HG02610 (cell line): Measurements from ENCODE around the gene PLXDC2.
"Not testable (repeated sequence)": the region's sequence is repeated elsewhere in the genome, so short reads cannot be mapped to it uniquely, and the experiment has no call there.

ENCODE experiments used
- ATAC-seq: cut with Tn5 transposase; IDR thresholded peaks from one replicate; pipeline ENCODE4 v1.9.1; 2021; ENCODE audit warnings: mild to moderate bottlenecking, moderate library complexity; ENCODE audit not compliant: unreplicated experiment

The PLXDC2 gene

GRCh38 chr10:19967981-19968380, 151.7 kb downstream of the PLXDC2 start:
- ATAC-seq = no peak

GRCh38 chr10:19968745-19969144, 152.5 kb downstream of the PLXDC2 start:
- ATAC-seq = no peak

GRCh38 chr10:19970256-19970655, 154.0 kb downstream of the PLXDC2 start:
- no peak for ATAC-seq

- no peak for ATAC-seq
Observed at GRCh38 chr10:19970717-19971116, 154.5 kb downstream of the PLXDC2 start.

- ATAC-seq = no peak
Observed at GRCh38 chr10:19971343-19972052, 155.3 kb downstream of the PLXDC2 start.

GRCh38 chr10:19974138-19974537, 157.9 kb downstream of the PLXDC2 start:
- no peak for ATAC-seq

GRCh38 chr10:19974554-19974953, 158.3 kb downstream of the PLXDC2 start:
- no peak for ATAC-seq

- ATAC-seq = no peak
Observed at GRCh38 chr10:19977097-19977521, 160.9 kb downstream of the PLXDC2 start.

- no peak for ATAC-seq
Observed at GRCh38 chr10:19979628-19980027, 163.4 kb downstream of the PLXDC2 start.

GRCh38 chr10:19983880-19984565, 167.8 kb downstream of the PLXDC2 start:
- no peak for ATAC-seq

GRCh38 chr10:19985745-19986144, 169.5 kb downstream of the PLXDC2 start:
- ATAC-seq = no peak

GRCh38 chr10:19986591-19986990, 170.4 kb downstream of the PLXDC2 start:
- ATAC-seq = no peak

- ATAC-seq = no peak
Observed at GRCh38 chr10:19987931-19988330, 171.7 kb downstream of the PLXDC2 start.

- no peak for ATAC-seq
Observed at GRCh38 chr10:19993714-19994315, 177.6 kb downstream of the PLXDC2 start.

- ATAC-seq = no peak
Observed at GRCh38 chr10:19998482-19998881, 182.2 kb downstream of the PLXDC2 start.

- ATAC-seq = no peak
Observed at GRCh38 chr10:19999431-19999830, 183.2 kb downstream of the PLXDC2 start.

- ATAC-seq = not testable (repeated sequence)
Observed at GRCh38 chr10:20002026-20002425, 185.8 kb downstream of the PLXDC2 start.

- ATAC-seq = no peak
Observed at GRCh38 chr10:20002657-20003056, 186.4 kb downstream of the PLXDC2 start.

- ATAC-seq = peak; percentile 32
Observed at GRCh38 chr10:20004087-20004523, 187.9 kb downstream of the PLXDC2 start.

- ATAC-seq = no peak
Observed at GRCh38 chr10:20005638-20006037, 189.4 kb downstream of the PLXDC2 start.

GRCh38 chr10:20006169-20006870, 190.1 kb downstream of the PLXDC2 start:
- no peak for ATAC-seq
